HS-5 (cell line): ENCODE results near the gene LCOR.
"Not testable (repeated sequence)": the region's sequence is repeated elsewhere in the genome, so short reads cannot be mapped to it uniquely, and the experiment has no call there.

ENCODE experiments used
- DNase-seq: peaks from one replicate; pipeline ENCODE4 v3.0.0-alpha.2; 2012; ENCODE audit warnings: low read depth

Gene LCOR

DNA sequence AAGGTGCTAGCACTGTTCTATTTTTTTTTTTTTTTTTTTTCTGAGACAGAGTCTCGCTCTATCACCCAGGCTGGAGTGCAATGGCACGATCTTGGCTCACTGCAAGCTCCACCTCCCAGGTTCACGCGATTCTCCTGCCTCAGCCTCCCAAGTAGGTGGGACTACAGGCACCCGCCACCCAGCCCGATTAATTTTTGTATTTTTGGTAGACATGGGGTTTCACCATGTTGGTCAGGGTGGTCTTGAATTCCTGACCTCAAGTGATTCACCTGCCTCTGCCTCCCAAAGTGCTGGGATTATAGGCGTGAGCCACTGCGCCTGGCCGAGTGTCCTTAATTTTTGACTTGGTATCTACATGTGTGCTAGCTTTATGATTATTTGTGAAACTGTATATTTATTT lies 201.7 kb downstream of the LCOR start:
- not testable (repeated sequence) for DNase-seq

DNA sequence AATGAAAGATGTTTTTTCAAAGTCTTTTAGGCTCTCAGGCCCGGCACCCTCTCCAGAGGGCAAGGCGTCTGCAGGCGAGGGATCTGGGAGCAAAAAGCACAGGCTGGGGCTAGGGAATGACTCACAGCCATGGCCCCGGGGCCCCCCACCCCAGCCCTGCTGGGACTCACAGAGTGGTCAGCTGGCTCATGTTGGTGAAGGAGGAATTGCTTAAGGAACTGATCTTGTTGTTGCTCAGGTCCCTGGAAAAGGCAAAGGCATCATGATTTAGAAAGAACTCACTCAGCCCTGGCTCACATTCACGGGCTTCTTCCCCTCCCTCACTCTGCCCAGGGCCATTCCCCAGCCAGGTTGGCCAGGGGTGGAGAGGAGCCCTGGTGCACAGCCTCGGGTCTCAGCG lies 202.2 kb downstream of the LCOR start:
- no peak for DNase-seq

- DNase-seq = no peak
Measured at GRCh38 chr10:97034958-97035769, 203.1 kb downstream of the LCOR start.

DNA sequence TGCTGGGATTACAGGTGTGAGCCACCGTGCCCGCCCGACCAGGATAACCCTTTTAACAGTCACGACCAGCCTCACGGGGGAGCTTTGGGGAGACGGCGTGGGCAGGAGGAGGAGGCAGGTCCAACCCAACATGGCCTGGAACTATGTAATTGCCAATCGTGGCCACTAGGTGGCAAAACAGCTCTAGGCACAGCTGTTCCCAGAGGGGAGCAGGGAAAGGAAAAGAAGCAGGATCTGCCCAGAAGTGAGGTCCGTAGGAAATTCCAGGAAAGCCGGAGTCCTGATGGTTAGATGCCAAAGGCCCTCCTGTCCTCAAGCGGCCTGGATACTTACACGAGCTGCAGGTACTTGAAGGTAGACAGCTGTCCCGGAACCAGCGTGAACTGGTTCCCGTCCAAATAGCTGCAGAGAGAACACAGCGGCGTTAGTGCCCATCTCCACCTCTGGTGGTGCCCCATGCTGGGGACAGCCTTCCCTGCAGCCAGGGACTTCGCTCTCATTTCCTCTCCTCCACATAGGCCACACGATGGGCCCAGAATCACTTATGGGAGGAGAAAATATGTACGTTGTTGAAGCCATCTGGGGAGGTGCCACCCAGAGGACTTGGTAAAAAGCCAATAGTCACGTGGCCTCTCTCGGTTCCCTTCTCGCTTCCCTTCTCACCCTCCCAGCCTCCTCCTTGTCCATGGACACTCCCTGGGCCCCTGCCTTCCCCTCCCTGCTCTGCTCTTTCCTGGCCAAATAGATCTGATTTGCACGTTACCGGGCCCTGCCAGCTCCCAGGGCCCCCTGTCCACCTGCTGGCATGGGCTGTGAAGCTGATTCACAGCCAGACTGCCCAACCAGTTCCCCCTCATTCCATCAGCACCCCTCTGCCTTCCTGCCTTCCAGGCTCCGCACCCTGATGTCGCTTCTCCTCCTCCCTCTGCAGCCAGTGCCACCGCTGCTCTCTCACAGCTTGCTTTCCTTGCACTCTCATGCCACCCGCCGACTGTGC lies 205.6 kb downstream of the LCOR start:
- DNase-seq = peak; percentile 79

- no peak for DNase-seq
Measured at GRCh38 chr10:97038688-97039087, 206.6 kb downstream of the LCOR start.

- no peak for DNase-seq
Measured at GRCh38 chr10:97039538-97040247, 207.6 kb downstream of the LCOR start.

DNA sequence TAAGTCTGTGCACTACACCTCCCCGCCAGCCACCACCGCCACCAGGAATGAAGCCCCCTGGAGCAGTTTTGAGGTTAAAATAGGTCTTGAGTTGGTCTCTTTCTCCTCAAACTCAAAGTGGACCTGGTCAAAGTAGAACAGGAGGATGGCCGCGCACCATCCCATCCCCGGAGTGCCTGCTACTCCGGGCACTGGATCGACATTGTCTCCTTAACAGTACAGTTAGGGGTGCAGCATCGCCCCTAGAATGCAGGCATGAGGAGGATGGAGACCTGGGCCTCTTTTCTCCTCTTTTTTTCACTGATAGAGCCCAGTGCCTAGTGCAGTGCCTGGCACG lies 208.1 kb downstream of the LCOR start:
- no peak for DNase-seq

DNA sequence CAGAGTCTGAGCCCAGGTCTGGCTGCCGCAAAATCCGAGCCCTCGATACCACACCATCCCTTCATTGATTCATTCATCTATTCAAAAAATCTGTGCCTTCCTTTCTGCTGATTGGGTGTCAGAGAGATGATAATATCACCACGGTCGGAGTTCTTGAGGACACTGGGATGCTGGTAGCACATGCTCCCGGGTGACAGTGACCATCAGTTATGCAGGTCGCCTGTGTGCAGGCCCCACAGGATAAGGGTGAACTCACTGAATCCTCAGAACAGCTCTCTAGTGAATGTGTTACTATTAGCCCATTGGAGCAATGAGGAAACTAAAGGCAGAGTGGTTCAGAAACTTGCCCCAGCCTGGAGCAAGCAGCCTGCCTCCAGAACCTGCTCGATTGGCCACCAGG lies 208.6 kb downstream of the LCOR start:
- DNase-seq = no peak

- DNase-seq = no peak
Measured at GRCh38 chr10:97042081-97042480, 210.0 kb downstream of the LCOR start.

GRCh38 chr10:97042716-97043562 lies 210.8 kb downstream of the LCOR start:
- DNase-seq = no peak

- no peak for DNase-seq
Measured at GRCh38 chr10:97043563-97043855, 211.4 kb downstream of the LCOR start.
